ENCODE data around the gene GJA10.
"Not testable (repeated sequence)": the region's sequence is repeated elsewhere in the genome, so short reads cannot be mapped to it uniquely, and the experiment has no call there.

GJA10 gene

DNA sequence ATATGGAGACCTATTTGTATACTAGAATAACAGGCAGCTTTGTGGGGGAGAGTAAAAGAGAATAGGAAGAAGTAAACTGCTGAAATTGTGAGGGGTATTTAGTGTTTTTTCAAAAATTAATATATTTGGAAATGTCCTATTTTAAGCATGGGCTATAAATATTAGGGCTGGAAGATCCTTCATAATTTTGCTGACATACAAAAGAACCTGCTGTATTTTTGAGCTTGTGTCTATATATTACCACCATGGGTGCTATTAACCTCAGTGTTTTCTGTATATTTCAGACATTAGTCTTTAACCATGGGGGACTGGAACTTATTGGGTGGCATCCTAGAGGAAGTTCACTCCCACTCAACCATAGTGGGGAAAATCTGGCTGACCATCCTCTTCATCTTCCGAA is at the start of gene GJA10:
GJA10 (plus strand) TSS at position 301 of the 400 bp plus-strand sequence; CDS start at position 301, 0 bp downstream.
- DNase-seq = no peak

GRCh38 chr6:89847513-89847912 is 46.8 kb upstream of the GJA10 start:
- not testable (repeated sequence) for DNase-seq

- no peak for DNase-seq
Observed at GRCh38 chr6:89853068-89853467, 41.2 kb upstream of the GJA10 start.

- peak; percentile 19 for DNase-seq
Observed at GRCh38 chr6:89858041-89858440, 36.2 kb upstream of the GJA10 start.

DNA sequence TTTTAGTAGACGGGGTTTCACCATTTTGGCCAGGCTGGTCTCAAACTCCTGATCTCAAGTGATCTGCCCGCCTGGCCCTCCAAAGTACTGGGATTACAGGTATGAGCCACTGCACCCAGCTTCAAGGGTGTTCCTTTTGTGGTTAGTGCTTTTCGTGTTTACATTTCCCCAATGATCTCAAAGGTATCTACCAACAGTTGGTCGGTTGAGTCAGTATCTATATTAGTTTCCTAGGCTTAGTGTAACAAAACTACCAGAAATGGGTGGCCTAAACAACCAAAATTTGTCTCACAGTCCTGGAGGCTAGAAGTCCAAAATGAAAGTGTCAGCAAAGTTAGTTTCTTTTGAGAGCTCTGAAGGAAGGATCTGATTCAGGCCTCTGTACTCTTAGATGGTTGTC is 34.5 kb upstream of the GJA10 start:
- DNase-seq = no peak

- DNase-seq = peak; percentile 65
Observed at GRCh38 chr6:89862273-89862672, 32.0 kb upstream of the GJA10 start.

- peak; percentile 56 for DNase-seq
Observed at GRCh38 chr6:89862698-89863097, 31.6 kb upstream of the GJA10 start.

- DNase-seq = no peak
Observed at GRCh38 chr6:89866024-89866678, 28.1 kb upstream of the GJA10 start.

DNA sequence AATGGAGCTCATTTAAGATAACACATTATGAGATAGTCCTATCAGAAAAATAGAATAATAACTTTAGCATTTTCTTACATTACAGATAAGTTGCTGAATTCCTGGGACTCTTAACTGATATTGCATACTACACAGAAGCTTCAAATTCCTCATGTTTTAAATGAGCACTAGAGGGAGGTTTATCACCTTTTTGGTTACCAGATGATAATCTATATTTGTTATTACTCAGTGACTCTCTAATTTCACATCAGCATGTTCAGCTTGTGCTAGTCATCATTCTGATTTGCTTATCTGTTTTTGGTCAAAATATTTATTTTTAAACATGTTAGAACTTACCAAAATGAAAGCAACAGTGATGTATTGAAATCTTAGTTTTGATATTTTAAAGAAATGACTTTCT is 20.5 kb upstream of the GJA10 start:
- no peak for DNase-seq

- DNase-seq = no peak
Observed at GRCh38 chr6:89874438-89874837, 19.8 kb upstream of the GJA10 start.

DNA sequence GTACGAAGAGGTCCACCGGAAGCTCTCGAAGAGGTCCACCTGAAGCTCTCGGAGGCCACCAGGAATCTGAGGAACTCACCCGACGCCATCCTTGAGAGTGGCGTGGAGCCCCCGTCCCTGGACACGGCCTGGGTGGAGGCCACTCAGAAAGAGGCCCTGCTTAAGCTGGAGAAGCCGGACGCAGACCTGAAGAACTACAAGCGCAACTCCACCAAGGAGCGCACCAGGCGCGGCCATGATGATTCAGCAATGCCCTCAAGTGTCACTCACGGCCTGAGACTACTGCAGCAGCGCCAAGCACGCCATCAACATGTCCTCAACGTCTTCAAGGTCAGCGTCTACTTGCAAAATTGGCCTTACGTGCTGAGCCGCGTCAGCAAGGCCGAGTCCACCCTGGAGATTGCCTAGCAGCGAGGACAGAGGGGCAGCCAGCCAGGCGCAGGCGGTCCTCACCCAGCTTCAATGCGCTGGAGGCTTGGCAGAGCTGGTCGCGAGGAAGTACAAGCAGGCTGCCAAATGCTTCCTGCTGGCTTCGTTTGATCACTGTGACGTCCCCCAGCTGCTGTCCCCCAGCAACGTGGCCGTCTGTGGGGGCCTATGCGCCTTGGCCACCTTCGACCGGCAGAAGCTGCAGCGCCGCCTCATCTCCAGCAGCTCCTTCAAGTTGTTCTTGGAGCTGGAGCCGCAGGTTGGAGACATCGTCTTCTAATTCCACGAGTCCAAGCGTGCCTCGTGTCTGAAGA is 7.7 kb upstream of the GJA10 start:
- DNase-seq = no peak

GRCh38 chr6:89887452-89888137 is 6.7 kb upstream of the GJA10 start:
- no peak for DNase-seq

GRCh38 chr6:89888138-89888514 is 6.1 kb upstream of the GJA10 start:
- DNase-seq = no peak

DNA sequence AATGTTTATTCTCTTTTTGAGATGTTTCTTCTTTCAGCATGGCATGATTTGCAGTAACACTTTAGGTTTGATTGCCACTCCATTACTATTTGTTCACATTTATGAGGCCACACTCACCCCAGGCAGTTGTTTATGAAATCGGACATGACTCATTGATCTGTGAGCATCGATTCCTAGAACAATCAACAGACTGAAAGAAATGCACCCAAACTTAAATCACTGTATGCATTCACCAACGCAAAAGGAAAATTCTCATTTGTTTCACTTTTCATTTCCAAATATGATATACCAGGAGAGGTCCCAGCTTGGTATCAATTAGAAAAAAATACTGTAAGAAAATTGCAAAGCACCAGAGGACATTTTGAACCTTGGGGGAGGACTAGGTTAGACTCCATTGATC is 5.4 kb upstream of the GJA10 start:
- DNase-seq = peak; percentile 16

GRCh38 chr6:89890845-89891528 is 3.3 kb upstream of the GJA10 start:
- not testable (repeated sequence) for DNase-seq

DNA sequence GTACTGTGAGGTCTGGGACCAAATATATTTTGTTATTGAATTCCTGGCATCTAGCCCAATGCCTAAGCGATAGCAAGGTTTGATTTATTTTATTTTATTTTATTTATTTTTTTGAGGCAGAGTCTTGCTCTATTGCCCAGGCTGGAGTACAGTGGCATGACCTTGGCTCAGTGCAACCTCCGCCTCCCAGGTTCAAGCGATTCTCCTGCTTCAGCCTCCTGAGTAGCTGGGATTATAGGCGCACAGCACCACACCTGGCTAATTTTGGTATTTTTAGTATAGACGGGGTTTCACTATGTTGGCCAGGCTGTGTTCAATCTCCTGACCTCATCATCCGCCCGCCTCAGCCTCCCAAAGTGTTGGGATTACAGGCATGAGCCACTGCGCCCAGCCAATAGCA is 1.7 kb upstream of the GJA10 start:
- not testable (repeated sequence) for DNase-seq

- DNase-seq = peak; percentile 32
Observed at GRCh38 chr6:89895276-89895874, 1.1 kb downstream of the GJA10 start.

GRCh38 chr6:89910001-89910901 is 16.0 kb downstream of the GJA10 start:
- not testable (repeated sequence) for DNase-seq

DNA sequence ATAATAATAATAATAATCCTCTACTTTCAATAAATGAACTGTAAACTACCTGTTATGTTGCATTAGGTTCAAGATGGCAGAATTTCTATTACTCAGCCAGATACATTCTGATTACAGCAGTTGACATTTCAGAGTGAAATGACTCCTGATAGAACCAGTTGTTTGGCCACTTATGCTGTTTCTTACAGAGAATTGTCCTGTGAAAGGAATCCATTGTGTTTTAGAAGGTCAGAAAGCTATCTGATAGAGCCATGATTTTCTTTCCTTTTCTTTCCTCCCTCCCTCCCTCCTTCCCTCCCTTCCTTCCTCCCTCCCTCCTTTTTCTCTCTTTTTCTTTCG is 16.6 kb downstream of the GJA10 start:
- DNase-seq = no peak

DNA sequence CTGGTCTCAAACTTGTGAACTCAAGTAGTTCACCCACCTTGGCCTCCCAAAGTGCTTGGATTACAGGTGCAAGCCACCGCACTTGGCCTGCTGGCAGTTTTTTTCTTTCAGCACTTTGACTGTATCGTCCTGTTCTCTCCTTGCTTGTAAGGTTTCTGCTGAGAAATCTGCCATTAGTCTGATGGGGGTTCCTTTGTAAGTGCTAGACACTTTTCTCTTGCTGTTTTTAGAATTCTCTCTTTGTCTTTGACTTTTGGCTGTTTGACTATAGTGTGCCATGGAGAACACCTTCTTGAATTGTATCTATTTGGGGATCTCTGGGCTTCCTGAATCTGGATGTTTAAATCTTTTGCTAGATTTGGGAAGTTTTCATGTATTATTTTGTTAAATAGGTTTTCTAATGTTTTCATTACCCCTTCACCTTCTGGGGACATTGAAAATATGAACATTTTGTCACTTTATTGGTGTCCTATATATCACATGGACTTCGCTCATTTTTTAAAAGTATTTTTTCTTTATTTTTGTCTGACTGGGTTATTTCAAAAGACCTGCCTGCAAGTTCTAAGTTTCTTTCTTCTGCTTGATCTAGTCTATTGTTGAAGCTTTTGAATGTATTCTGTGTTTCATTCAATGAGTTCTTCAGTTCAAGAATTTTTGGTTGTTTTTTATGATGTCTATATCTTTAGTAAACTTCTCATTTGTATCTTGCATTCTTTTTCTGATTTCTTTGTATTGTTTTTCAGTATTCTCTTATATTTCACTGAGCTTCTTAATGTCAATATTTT is 22.1 kb downstream of the GJA10 start:
- DNase-seq = no peak

DNA sequence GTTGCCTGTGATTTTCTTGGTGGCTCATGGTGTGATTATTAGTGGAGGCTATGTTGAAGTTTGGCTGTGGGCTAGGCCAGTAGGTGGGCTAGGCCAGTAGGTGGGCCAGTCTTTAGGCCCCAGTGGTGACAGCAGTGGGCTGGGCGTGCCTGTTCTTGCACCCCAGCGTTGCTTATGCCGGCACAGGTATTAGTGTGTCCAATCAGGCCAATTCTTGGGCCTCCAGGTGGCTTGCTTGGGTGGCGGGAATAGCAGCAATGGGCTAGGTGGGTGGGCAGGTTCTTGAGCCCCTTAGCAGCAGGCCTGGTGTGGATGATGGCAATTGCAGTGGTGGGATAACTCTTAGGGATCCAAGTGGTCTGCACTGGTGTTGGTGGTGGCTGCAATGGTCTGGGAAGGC is 22.9 kb downstream of the GJA10 start:
- no peak for DNase-seq

All from MV-4-11 (cell line).